Omental fat pad (tissue), 4 donors: ENCODE data around the gene ZDHHC21. TPM values are rescaled to one million over a fixed set of nuclear protein-coding genes. Genes with fewer than 3 reads are reported as not detected.

Source experiments
- ATAC-seq: fragments of 150-250 bp; one replicate; pipeline ENCODE4 v1.9.1; 2016; ENCODE audit warnings: mild to moderate bottlenecking, moderate library complexity; ENCODE audit not compliant: low FRiP score
- DNase-seq: peaks from one replicate; pipeline ENCODE4 v3.0.0-alpha.2; 2019; ENCODE audit warnings: low spot score
- total RNA-seq, 4 donors: library from RNA; depleted of rRNA; stranded (reverse); fragments of >200 nt; gene quantifications; one replicate each; pipeline ENCODE4 v1.1.0, GENCODE V29; 2016
- TF ChIP-seq, protein P1 (sequence below), 3 donors: fragments of 450-650 bp; IDR thresholded peaks; one replicate each; pipeline ENCODE4 v1.5.1; 2016 to 2017; ENCODE audit warnings: antibody characterized with exemption in 3 of 3, mild to moderate bottlenecking in 3 of 3, moderate library complexity in 2 of 3

ZDHHC21 gene
- total RNA-seq, 4 donors from 2014 or later = 7.7 to 11.2 (median 8.3) TPM

DNA sequence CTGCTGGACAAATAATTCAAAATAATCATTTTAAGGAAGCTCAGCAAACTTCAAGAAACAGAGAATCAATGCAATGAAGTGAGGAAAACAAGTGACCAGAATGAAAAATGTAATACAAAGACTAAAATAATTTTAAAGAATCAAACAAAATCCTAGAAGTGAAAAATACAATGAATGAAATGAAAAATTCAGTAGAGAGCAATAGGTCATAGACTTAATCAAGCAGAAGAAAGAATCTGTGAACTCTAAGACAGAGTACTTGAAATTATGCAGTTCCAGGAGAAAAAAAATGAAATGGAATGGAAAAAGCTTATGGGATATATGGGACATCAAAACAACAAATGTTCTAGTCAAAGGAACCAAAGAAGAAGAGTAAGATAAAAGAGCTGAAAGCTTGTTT, 11.8 kb upstream of the ZDHHC21 start:
- no peak for DNase-seq
- ATAC-seq = no peak
- TF ChIP-seq, protein P1, sequence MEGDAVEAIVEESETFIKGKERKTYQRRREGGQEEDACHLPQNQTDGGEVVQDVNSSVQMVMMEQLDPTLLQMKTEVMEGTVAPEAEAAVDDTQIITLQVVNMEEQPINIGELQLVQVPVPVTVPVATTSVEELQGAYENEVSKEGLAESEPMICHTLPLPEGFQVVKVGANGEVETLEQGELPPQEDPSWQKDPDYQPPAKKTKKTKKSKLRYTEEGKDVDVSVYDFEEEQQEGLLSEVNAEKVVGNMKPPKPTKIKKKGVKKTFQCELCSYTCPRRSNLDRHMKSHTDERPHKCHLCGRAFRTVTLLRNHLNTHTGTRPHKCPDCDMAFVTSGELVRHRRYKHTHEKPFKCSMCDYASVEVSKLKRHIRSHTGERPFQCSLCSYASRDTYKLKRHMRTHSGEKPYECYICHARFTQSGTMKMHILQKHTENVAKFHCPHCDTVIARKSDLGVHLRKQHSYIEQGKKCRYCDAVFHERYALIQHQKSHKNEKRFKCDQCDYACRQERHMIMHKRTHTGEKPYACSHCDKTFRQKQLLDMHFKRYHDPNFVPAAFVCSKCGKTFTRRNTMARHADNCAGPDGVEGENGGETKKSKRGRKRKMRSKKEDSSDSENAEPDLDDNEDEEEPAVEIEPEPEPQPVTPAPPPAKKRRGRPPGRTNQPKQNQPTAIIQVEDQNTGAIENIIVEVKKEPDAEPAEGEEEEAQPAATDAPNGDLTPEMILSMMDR (IDR thresholded peaks at IDR 0.05) = no peak

DNA sequence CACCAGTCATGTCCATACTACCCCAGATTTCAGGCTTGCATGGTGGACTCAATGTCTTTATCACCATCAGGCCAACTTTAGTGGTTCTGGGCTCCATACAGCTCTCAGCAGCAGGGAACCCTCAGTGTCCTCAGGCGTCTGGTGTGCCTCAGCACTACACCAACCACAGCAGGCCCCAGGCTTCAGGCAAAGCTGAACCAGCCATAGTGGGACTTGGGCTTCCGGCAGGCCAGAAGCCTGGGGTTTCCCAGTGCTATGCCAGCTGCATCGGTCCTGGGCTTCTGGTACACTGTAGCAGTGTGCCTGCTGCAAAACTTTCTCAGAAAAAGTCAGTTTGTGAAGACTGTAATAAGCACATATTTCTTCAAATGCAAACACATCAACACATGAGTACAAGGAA, 11.0 kb upstream of the ZDHHC21 start:
- DNase-seq = no peak
- ATAC-seq = no peak
- TF ChIP-seq, protein P1 (IDR thresholded peaks at IDR 0.05) = no peak

DNA sequence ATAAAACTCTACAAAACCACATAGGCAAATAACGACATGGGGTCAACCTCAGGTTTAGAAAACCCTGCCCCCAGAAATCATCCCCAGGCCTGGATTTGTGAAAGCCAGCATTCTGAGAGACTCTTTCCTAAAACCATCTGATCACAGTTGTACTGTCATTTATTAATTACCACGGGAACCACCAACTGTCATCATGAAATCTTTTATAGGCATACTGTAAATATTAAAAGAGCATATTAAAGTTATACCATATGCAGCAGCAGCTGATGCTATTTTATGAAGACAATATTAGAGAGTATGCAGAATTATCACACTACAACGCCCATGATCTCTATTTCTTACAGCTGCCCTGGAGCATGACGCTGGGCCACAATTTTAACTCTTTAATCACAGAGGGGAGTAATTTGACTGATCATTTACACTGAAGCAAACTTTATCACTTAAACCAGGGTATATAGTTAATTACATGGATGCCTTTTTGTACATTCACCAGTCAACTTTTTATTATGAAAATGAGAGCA, 9.0 kb upstream of the ZDHHC21 start:
- no peak for DNase-seq
- no peak for ATAC-seq
- TF ChIP-seq, protein P1 (IDR thresholded peaks at IDR 0.05) = no peak

DNA sequence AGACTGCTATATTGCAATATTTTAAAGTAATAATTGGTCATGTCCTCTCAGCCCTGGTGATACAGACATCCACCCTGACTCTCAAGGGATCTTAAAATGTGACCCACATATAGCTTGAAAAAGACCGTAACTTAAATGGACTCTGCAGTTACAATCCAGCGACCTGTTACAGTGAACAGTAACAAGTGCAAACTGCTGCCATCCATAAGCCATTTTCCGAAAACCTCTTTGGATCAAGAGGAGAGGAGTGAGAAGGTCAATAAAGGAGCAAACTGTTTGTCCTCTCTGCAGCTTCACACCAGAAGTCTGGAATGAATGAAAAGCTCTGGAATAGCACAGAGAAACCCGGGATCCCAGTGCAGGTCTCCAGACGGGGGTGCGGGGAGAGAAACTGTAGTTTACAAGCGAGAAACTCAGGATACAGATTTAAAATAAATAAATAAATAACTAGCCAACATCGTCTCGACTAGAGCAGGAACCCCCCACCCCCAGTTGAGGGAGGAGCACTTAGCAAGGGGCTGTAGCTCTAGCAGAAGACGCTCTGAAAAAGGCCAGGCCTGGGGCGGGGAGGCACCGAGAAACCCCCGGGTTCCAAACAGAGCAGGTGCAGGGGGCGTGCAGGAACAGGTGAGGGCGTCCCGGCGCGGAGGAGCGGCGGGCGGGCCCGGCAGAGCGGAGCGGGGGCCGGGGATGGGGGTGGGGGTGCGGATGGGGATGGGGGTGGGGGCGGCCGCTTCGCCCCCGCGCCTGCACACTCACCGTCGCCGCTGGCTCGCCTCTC, 572 bp downstream of the ZDHHC21 start:
- ATAC-seq = peak; percentile 63
- DNase-seq = no peak

DNA sequence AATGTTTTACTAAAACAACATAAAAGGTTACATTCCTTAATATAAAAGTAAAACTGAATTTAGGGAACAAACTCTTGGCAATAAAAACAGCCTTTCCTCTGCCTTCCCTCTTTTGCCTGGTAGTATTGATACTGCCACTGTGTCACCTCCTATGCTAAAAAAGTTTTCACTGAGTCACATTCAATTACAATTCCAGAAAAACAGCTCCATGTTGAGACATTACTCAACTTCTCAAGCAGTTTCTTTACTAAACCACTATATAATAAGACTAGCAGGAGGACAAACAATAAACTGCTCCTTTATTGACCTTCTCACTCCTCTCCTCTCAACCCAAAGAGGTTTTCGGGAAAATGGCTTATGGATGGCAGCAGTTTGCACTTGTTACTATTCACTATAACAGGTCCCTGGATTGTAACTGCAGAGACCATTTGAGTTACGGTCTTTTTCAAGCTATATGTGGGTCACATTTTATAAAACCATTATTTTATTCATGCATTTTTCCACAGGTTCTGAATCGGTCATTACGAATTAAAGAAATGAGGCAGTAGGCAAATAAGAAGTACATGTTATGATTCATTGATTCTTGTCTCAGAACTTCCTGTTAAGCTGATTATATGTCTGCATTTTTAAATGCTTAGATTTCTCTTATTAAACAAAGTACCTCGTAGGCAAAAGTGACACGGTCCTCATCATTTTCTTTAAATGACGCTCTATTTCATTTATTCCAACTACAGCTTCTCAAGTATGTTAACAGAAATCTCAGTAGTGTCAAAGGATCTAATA, 2.1 kb downstream of the ZDHHC21 start:
- TF ChIP-seq, protein P1 (IDR thresholded peaks at IDR 0.05) = no peak
- ATAC-seq (no peak), DNase-seq (no peak)

More for the DNA sequence above, 572 bp downstream of the ZDHHC21 start:
- TF ChIP-seq, protein P1 (IDR thresholded peaks at IDR 0.05) = no peak

DNA sequence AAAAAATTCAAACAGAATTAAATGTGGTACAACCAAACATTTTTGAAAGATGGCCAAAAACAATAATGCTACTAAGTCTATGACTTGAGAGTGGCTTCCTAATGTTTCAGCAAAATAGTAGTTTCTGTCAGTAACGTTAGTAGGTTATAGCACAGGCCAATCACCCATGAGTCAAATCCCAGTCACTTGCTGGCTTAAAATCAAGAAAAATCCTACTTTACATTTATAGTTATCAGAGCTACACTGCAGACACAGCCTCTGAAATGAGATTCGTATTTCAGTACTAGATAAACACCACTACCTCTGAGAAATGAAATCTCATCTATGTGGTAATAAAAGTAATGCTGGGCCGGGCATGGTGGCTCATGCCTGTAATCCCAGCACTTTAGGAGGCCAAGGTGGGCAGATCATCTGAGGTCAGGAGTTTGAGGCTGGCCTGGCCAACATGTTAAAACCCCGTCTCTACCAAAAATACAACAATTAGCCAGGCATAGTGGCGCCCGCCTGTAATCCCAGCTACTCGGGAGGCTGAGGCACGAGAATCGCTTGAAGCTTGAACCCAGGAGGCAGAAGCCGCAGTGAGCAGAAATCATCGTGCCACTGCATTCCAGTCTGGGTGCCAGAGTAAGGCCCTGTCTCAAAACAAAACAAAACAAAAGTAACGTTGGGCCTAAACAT, 6.1 kb downstream of the ZDHHC21 start:
- TF ChIP-seq, protein P1 (IDR thresholded peaks at IDR 0.05) = no peak
- no peak for ATAC-seq
- no peak for DNase-seq
